HG03066 (cell line): Measurements from ENCODE around the gene OR8G1.
"Not testable (repeated sequence)": the region's sequence is repeated elsewhere in the genome, so short reads cannot be mapped to it uniquely, and the experiment has no call there.

Experiments used
- ATAC-seq: cut with Tn5 transposase; IDR thresholded peaks from one replicate; pipeline ENCODE4 v1.9.1; 2021; ENCODE audit warnings: low read depth; ENCODE audit not compliant: unreplicated experiment

The OR8G1 gene

DNA sequence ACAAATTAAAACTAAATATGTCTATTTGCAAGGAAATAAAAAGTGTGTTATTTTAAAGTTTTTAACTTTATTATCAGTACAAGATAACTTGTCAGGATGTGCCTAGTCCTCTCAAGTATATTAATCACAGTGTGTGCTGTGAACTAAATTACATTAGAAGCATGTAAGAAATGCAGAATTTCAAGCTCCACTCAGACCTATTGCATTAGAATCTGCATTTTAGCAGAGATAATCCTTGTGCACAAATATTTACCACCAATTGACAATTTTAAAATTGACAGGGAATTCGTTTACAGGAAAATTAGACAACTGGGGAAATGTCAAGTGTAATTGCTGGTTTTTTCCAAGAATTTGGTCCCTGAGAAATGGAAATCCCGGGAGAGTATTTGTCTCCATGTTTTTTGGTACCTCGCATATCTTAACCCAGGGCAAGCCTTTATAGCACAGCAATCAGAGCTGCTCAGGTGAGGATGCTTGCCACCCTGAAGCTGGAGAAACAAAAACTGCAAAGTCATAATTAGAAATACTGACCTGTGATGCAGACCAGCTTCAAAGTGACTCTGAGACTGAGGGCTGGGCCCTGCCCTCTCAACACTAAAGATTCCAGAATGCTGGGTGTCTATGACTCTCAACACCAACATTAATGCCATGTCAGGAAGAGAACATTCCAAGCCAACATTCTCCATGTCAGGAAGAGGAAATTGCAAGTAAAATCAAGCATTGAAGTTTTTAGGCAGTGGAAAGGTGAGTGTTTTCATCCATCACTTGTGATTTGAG lies at the start of gene OR8G1:
OR8G1 (plus strand) TSS at position 475 of the 777 bp plus-strand sequence. CDS start 8,581 bp downstream, outside the sequence.
- no peak for ATAC-seq

DNA sequence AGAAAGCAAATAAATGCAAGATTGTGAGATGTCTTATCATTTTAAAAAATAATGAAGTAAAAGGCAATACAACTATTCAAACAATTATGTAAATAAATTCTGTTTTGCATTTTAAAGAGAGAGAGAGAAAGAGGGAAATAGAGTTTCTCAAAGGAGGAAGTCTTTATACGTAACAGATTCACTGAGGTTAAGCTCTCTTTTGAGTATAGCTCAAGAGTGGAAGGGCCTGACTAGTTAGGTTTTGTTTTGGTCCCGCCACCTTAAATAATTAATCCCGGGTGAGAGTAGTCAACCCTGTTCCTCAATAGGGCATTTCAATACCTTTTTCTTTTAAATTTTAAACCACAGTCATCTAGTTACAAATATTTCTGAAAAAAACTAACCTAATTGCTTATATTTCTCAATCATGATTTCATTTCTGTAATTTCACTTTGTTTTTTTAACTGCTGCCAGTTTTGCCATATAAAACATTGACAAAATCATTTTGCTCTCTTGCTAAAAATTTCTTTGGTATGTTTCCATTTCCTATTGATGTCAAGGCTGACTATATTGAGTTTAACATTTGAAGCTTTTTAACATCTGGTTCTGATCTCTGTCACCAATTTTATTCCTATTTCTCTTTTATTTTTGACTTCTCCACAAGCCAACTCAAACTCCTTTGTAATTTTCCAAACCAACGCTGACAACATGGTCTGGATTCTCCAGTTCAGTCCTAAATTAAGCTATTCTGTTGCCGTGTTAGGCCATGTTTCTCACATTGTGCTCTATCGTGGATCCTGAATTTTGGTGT lies 47.5 kb upstream of the OR8G1 start:
- ATAC-seq, result peak; percentile 59

- ATAC-seq, result no peak
Measured at GRCh38 chr11:124194293-124195188, 46.4 kb upstream of the OR8G1 start.

- peak; percentile 79 for ATAC-seq
Measured at GRCh38 chr11:124195189-124195734, 45.6 kb upstream of the OR8G1 start.

DNA sequence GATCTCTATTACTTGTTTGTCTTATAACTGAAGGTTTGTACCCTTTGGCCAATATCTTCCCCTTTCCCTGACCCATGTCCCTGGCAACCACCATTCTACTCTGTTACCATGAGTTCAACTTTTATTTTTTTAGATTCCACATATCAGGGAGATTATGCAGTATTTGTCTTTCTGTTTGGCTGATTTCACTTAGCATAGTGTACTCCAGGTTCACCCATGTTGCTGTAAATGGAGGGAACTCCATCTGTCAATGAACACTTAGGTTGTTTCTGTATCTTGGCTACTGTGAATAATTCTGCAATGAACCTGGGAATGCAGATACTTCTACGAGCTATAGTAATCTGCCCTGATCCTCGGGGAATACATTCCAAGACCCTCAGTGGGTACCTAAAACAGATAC lies 42.9 kb upstream of the OR8G1 start:
- no peak for ATAC-seq

GRCh38 chr11:124198897-124199296 lies 42.0 kb upstream of the OR8G1 start:
- no peak for ATAC-seq

DNA sequence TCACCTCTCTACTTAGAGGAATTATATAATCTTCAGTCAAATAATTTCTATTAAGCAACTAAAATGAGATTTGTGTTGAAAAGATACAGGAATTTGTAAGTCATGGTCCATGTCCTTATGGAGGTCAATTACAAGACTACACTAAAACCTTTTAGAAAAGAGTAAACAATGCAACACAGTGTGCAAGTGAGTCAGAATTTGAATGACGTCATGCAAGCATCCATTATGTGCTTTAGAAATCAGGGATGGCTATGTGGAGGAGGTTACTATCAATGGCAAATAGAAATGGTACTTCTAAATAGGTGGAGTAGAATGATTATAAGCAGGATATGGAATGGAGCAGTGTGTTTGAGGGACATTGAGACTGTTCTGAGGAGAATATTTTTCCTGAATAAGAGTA lies 41.2 kb upstream of the OR8G1 start:
- no peak for ATAC-seq

DNA sequence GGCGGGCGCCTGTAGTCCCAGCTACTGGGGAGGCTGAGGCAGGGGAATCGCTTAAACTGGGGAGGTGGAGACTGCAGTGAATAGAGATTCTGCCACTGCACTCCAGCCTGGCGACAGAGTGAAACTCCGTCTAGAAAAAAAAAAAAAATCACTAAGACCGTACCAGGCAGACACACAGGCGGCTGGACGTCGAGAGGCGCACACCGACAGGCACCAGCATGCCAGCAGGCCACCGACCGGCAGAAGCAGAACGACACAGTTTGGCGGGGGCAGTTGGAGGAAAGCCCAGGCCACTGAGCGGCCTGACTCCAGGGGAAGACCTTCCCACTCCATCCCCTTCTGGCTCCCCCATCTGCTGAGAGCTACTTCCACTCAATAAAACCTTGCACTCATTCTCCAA lies 40.2 kb upstream of the OR8G1 start:
- ATAC-seq, result no peak

- no peak for ATAC-seq
Measured at GRCh38 chr11:124202951-124203350, 37.9 kb upstream of the OR8G1 start.

DNA sequence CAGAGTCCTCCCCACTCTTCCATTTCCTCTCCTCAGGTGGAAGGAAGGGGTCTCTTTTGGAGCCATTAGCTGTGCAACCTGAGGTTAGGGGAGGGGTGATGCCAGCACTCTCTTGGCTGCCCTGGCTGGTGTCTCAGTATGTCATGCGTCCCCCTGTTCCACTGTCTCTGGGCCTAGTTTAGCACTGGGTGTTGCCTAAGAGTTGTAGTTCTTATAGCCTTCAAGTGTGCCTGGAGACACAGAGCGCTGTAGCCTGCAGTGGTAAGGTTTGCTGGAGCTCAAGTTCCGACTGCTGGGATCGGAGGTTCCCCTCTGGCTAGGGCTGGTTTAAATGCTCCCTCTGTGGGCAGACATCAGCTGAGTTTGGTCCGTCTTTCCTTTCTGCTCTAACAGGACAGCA lies 36.9 kb upstream of the OR8G1 start:
- no peak for ATAC-seq

- ATAC-seq, result no peak
Measured at GRCh38 chr11:124207102-124207792, 33.6 kb upstream of the OR8G1 start.

DNA sequence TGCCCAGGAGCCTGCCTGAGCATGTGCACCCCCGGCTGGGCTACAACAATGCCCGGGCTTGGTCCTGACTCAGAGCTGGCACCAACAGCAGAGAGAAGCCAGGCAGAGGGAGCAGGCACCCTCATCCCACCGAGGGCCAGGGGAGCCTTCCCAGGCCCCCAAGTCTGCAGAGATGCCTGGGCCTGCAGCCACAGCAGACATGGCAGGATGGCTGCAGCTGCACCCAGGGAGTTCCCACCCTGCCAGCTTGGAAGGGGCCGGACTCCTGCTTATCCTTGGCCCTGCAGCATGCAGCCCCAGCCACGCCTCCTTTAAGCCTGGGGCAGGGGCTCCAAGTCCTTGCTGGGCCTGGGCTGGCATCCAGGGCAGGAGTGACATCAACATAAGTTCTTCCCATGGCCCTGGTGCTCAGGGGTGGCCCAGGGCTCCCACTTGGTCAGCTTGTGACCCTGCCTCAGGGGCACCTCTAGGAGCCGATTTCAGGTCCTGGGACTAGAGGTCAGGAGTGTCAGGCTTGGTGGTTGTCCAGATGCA lies 31.0 kb upstream of the OR8G1 start:
- ATAC-seq, result no peak

DNA sequence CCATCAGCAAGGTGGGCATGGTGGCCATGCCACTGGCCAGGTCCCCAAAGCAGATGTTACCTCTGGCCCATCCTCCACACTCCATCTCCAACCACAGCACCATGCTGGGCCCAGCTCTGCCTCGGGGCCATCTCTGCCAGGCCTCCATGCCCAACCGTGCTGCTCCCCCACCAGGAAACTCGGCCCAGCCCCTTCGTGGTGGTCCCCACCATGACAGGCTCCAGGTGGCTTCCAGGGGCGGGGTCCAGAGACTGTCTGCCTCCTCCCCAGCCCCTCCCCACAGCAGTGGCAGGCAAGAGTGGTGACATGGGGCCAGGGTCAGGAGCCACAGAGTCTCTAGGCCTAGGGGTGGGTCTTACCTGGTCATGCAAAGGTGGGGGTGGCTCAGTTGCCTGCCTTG lies 30.5 kb upstream of the OR8G1 start:
- no peak for ATAC-seq

DNA sequence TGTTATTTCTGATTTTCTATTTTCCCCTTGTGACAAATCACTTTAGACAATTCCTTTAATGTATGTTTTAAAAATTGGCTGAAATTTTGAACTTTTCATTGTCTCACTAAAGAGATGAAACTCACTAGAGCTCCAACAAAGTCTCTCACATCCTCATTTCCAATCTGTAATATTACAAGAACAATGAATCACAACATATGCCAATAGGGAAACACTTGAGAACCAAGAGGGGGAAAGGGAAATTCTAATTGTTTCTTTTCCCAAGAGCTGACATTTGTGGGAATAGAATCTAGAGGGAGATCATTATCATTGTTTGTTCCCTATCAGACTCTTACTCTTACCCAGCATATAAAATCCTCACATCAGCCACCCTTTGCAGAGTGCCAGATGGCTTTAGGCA lies 29.6 kb upstream of the OR8G1 start:
- ATAC-seq, result no peak

- no peak for ATAC-seq
Measured at GRCh38 chr11:124214027-124214426, 26.9 kb upstream of the OR8G1 start.

- no peak for ATAC-seq
Measured at GRCh38 chr11:124219126-124219525, 21.8 kb upstream of the OR8G1 start.

GRCh38 chr11:124222407-124222806 lies 18.5 kb upstream of the OR8G1 start:
- ATAC-seq, result no peak

GRCh38 chr11:124224618-124225423 lies 16.1 kb upstream of the OR8G1 start:
- not testable (repeated sequence) for ATAC-seq

DNA sequence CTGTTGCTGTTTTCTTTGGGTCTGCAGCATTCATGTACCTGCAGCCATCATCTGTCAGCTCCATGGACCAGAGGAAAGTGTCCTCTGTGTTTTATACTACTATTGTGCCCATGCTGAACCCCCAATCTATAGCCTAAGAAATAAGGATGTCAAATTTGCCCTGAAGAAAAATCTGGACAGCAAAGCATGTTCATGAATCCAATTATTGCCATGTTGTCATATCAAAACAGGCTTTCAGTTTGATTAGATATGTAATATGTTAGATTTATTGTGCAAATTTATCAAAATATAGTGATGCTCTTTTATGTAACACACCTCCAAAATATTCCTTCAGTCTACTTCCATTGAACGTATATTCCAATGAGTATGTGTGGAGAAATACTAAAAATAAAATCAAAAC lies 15.4 kb upstream of the OR8G1 start:
- no peak for ATAC-seq
